B cell (primary cell): Measurements from ENCODE around the gene HGFAC. TPM values are rescaled to one million over a fixed set of nuclear protein-coding genes. Genes with fewer than 3 reads are reported as not detected.

Source experiments
- ATAC-seq: fragments of 200-7000 bp; cut with Tn5 transposase; one replicate; pipeline ENCODE4 v1.10.0; 2021; ENCODE audit warnings: low read depth, mild to moderate bottlenecking, moderate number of reproducible peaks, moderate library complexity
- CTCF ChIA-PET: fragments of 350-600 bp; sonication (Branson Sonifier 250); formaldehyde crosslinking; loops from one replicate; lab custom pipeline; 2021; ENCODE audit warnings: antibody characterized with exemption, inconsistent platforms; lab: Charles Lee
- POLR2A ChIA-PET: fragments of 350-600 bp; sonication (Branson Sonifier 250); formaldehyde crosslinking; loops from one replicate; lab custom pipeline; 2021; ENCODE audit warnings: antibody characterized with exemption; lab: Charles Lee
- DNase-seq: peaks from one replicate; pipeline ENCODE4 v3.0.0; 2013
- H2AFZ ChIP-seq: 2 replicates; pipeline ENCODE4 v1.6.1; 2012; ENCODE audit warnings: mild to moderate bottlenecking, low read depth, low read length; ENCODE audit not compliant: insufficient read depth, poor library complexity, severe bottlenecking
- H3K27ac ChIP-seq, 2 donors: 1 replicate in 1 of 2; 2 replicates in 1 of 2; pipeline ENCODE4 v1.5.1; 2012 to 2013; ENCODE audit warnings: low read length in 2 of 2, mild to moderate bottlenecking in 2 of 2, moderate library complexity in 1 of 2
- H3K27me3 ChIP-seq, 4 experiments: fragments of 200-600 bp in 1 of 4; sonication (generic) in 1 of 4; replicated peaks in 1 of 4; 1 replicate in 2 of 4; 2 replicates in 2 of 4; pipeline versions ENCODE4 v1.6.1 to v1.7.0; 2013 to 2016; ENCODE audit warnings: low read length in 3 of 4, mild to moderate bottlenecking in 2 of 4, mixed read lengths in 1 of 4, moderate library complexity in 1 of 4; ENCODE audit not compliant: insufficient read depth in 4 of 4, control insufficient read depth in 3 of 4; ENCODE audit errors: control extremely low read depth in 1 of 4
- H3K36me3 ChIP-seq, 2 experiments: replicated peaks in 1 of 2; 1 replicate in 1 of 2; 2 replicates in 1 of 2; pipeline versions ENCODE4 v1.6.1 to v1.7.1; 2013; ENCODE audit warnings: low read length in 1 of 2; ENCODE audit not compliant: insufficient read depth in 2 of 2, control insufficient read depth in 1 of 2; ENCODE audit errors: control extremely low read depth in 1 of 2, extremely low read depth in 1 of 2
- H3K4me1 ChIP-seq, 2 donors: fragments of 200-600 bp in 1 of 2; sonication (generic) in 1 of 2; 1 replicate in 1 of 2; 2 replicates in 1 of 2; pipeline versions ENCODE4 v1.5.1 to v1.6.1; 2013 to 2017; ENCODE audit warnings: low read length in 2 of 2; ENCODE audit not compliant: control insufficient read depth in 2 of 2, insufficient read depth in 2 of 2
- H3K4me2 ChIP-seq: replicated peaks from 2 replicates; pipeline ENCODE3; 2012; ENCODE audit warnings: mild to moderate bottlenecking, low read depth, low read length; ENCODE audit not compliant: poor library complexity, severe bottlenecking
- H3K4me3 ChIP-seq, 5 experiments: fragments of 200-600 bp in 1 of 5; sonication (generic) in 1 of 5; 1 replicate in 3 of 5; 2 replicates in 2 of 5; pipeline versions ENCODE4 v1.5.1 to v1.7.0; 2011 to 2016; ENCODE audit warnings: low read length in 4 of 5, mild to moderate bottlenecking in 4 of 5, low read depth in 2 of 5, control low read depth in 1 of 5, moderate library complexity in 1 of 5; ENCODE audit not compliant: insufficient read depth in 1 of 5; ENCODE audit errors: control extremely low read depth in 1 of 5, extremely low read depth in 1 of 5
- H3K79me2 ChIP-seq: fragments of 200-600 bp; sonication (generic); one replicate; pipeline ENCODE4 v1.6.0; 2016; ENCODE audit warnings: low read length; ENCODE audit not compliant: control insufficient read depth, insufficient read depth
- H3K9ac ChIP-seq: fragments of 200-600 bp; sonication (generic); 2 replicates; pipeline ENCODE4 v1.6.1; 2017; ENCODE audit warnings: mild to moderate bottlenecking, low read length, moderate library complexity
- H3K9me3 ChIP-seq, 3 donors: one replicate each; pipeline versions ENCODE4 v1.6.1 to v1.7.1; 2013; ENCODE audit warnings: low read length in 2 of 3; ENCODE audit not compliant: control insufficient read depth in 2 of 3, insufficient read depth in 1 of 3; ENCODE audit errors: control extremely low read depth in 1 of 3
- H4K20me1 ChIP-seq: 2 replicates; pipeline ENCODE4 v1.6.0; 2012; ENCODE audit warnings: mild to moderate bottlenecking, low read length; ENCODE audit not compliant: insufficient read depth, control insufficient read depth, poor library complexity, severe bottlenecking
- H3K27ac Mint-ChIP-seq: one replicate; pipeline ENCODE4 v1.8.0; 2021; ENCODE audit warnings: mixed read lengths
- H3K27me3 Mint-ChIP-seq: one replicate; pipeline ENCODE4 v1.8.0; 2021; ENCODE audit warnings: mixed read lengths
- H3K4me1 Mint-ChIP-seq: one replicate; pipeline ENCODE4 v1.8.0; 2021; ENCODE audit warnings: mixed read lengths
- H3K4me3 Mint-ChIP-seq: one replicate; pipeline ENCODE4 v1.8.0; 2021; ENCODE audit warnings: mixed read lengths
- H3K9me3 Mint-ChIP-seq: one replicate; pipeline ENCODE4 v1.8.0; 2022; ENCODE audit warnings: mixed read lengths; ENCODE audit not compliant: insufficient read depth
- EZH2 ChIP-seq: IDR thresholded peaks from 2 replicates; pipeline ENCODE4 v1.6.1; 2012; ENCODE audit warnings: borderline replicate concordance, low read depth, mild to moderate bottlenecking, moderate library complexity, low read length; ENCODE audit not compliant: insufficient read depth, poor library complexity, severe bottlenecking
- WGBS: methylation state at CpG from one replicate; pipeline ENCODE4 v1.1.5; 2013; ENCODE audit warnings: missing lambda C conversion rate; ENCODE audit not compliant: insufficient coverage; 5-methylcytosine and 5-hydroxymethylcytosine counted together
- intact Hi-C: fragments of 100-400 bp; cut with micrococcal nuclease; formaldehyde crosslinking; loops from one replicate; pipeline ENCODE4 v1.10.0; 2022
- polyA plus RNA-seq: library from polyadenylated mRNA; depleted of rRNA; stranded (reverse); fragments of >200 nt; gene quantifications from 2 replicates; pipeline ENCODE4 v1.2.3, GENCODE V29; 2012
- total RNA-seq, 2 donors: library from RNA; stranded (reverse); fragments of 120-200 nt in 1 of 2; gene quantifications; 1 replicate in 1 of 2; 2 replicates in 1 of 2; pipeline versions ENCODE4 v1.2.3 to v1.2.4, GENCODE V29; 2013 to 2022
- TF ChIP-seq, protein P1 (sequence below): fragments of 200-600 bp; IDR thresholded peaks from one replicate; pipeline ENCODE4 v1.8.0; 2022; ENCODE audit warnings: antibody characterized with exemption, mild to moderate bottlenecking

Gene HGFAC
- total and polyA plus RNA-seq, 2 donors (not counting 1 experiment from before 2014, with no cell fraction given) = not detected

DNA sequence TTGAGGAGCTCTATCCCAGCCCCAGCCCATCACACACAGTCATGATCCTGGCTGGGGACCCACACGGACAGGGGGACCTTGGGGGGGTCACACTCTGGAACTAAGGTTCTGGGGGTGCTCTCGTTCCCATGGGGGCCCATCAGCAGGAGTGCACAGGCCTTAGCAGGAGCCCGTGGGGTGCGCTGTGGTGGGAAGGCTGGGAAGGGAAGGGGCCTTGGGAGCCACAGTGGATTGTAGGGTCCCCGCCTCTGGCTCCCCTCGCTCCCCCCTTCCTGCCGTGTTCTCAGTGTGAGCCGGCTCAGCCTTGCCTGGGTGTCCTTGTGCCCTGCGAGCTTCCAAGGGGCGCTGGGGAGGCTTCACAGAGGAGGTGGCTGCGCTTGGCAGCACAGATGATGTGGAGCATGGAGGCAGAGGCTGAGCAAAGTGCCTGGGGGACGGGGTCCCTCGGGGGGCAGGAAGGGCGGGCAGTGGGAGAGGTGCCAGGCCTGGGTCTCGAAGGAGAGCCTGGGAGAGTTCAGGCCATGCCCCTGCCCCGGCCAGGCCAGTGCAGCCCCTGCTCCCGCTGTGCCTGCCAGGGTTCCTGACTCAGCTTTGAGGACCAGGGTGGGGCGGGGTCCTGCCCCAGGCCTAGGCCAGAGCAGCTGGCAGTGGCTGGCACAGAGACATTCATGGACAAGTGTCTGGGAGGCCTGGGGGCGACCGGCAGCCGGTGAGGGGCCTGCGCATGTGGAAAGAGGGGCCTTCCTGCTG is 5.5 kb upstream of the HGFAC start:
- no peak for ATAC-seq

More for the DNA sequence above, 5.5 kb upstream of the HGFAC start:
- no peaks in the 10 kb centered on the region for H4K20me1 ChIP-seq
- H3K36me3 ChIP-seq = no peaks in the 10 kb centered on the region
- no peaks in the 10 kb centered on the region for H3K4me1 Mint-ChIP-seq
- no peaks in the 10 kb centered on the region for H3K4me1 ChIP-seq
- no peak overlapping the region for H3K4me3 ChIP-seq
- H3K9me3 Mint-ChIP-seq = no peaks in the 10 kb centered on the region
- no peak for TF ChIP-seq EZH2
- TF ChIP-seq, protein P1, sequence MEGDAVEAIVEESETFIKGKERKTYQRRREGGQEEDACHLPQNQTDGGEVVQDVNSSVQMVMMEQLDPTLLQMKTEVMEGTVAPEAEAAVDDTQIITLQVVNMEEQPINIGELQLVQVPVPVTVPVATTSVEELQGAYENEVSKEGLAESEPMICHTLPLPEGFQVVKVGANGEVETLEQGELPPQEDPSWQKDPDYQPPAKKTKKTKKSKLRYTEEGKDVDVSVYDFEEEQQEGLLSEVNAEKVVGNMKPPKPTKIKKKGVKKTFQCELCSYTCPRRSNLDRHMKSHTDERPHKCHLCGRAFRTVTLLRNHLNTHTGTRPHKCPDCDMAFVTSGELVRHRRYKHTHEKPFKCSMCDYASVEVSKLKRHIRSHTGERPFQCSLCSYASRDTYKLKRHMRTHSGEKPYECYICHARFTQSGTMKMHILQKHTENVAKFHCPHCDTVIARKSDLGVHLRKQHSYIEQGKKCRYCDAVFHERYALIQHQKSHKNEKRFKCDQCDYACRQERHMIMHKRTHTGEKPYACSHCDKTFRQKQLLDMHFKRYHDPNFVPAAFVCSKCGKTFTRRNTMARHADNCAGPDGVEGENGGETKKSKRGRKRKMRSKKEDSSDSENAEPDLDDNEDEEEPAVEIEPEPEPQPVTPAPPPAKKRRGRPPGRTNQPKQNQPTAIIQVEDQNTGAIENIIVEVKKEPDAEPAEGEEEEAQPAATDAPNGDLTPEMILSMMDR = no peak
- no peaks in the 10 kb centered on the region for H3K9me3 ChIP-seq
- no peak overlapping the region for H3K9ac ChIP-seq
- DNase-seq = no peak
- 95% methylated on average over 19 of the region's 22 CpGs for WGBS
- no peaks in the 10 kb centered on the region for H3K79me2 ChIP-seq
- ChIA-PET CTCF (interaction anchor here (2.5 kb wide), 1 partner anchor 90 kb away, joined by 9 read pairs; no protein-coding TSS in a partner anchor), POLR2A (no interaction called here)
- H3K27ac ChIP-seq = no peak overlapping the region
- intact Hi-C loops = no loop called here
- no peak overlapping the region for H2AFZ ChIP-seq
- no peaks in the 10 kb centered on the region for H3K27me3 ChIP-seq
- H3K4me2 ChIP-seq = no peak overlapping the region
- no peak overlapping the region for H3K27ac Mint-ChIP-seq
- H3K27me3 Mint-ChIP-seq = no peaks in the 10 kb centered on the region
- H3K4me3 Mint-ChIP-seq = no peak overlapping the region
